ENCODE measurements around the gene DPH1.

DPH1 gene

GRCh38 chr17:1986783-1987451 is 43.0 kb upstream of the DPH1 start:
- Histone ChIP-seq H3K27ac (ENCODE audit: poor library complexity, severe bottlenecking) (no peak overlapping the region), H3K9me3 (ENCODE audit: severe bottlenecking) (no peaks in the 10 kb centered on the region), H3K4me1 (ENCODE audit: insufficient read depth, poor library complexity, severe bottlenecking) (peaks cover 13% of the 10 kb centered on the region), H3K27me3 (ENCODE audit: insufficient read depth, poor library complexity, severe bottlenecking) (no peaks in the 10 kb centered on the region), H3K4me3 (ENCODE audit: severe bottlenecking) (no peak overlapping the region), H3K36me3 (ENCODE audit: low read depth) (no peaks in the 10 kb centered on the region)
- TF ChIP-seq CTCF (IDR thresholded peaks at IDR 0.05; ENCODE audit: poor library complexity, severe bottlenecking) = no peak
- DNase-seq (ENCODE audit: low spot score) (no peak), ATAC-seq (ENCODE audit: low read depth) (no peak)

GRCh38 chr17:1989135-1989534 is 40.8 kb upstream of the DPH1 start:
- no peak for TF ChIP-seq CTCF (IDR thresholded peaks at IDR 0.05; ENCODE audit: poor library complexity, severe bottlenecking)
- Histone ChIP-seq H3K27me3 (ENCODE audit: insufficient read depth, poor library complexity, severe bottlenecking) (no peaks in the 10 kb centered on the region), H3K9me3 (ENCODE audit: severe bottlenecking) (no peaks in the 10 kb centered on the region), H3K27ac (ENCODE audit: poor library complexity, severe bottlenecking) (peak overlapping the region; percentile 90), H3K36me3 (ENCODE audit: low read depth) (no peaks in the 10 kb centered on the region), H3K4me3 (ENCODE audit: severe bottlenecking) (no peak overlapping the region), H3K4me1 (ENCODE audit: insufficient read depth, poor library complexity, severe bottlenecking) (peaks cover 11% of the 10 kb centered on the region)
- ATAC-seq (ENCODE audit: low read depth) (peak; percentile 98), DNase-seq (ENCODE audit: low spot score) (peak; percentile 84)

GRCh38 chr17:1992541-1992940 is 37.4 kb upstream of the DPH1 start:
- Histone ChIP-seq H3K27me3 (ENCODE audit: insufficient read depth, poor library complexity, severe bottlenecking) (no peaks in the 10 kb centered on the region), H3K9me3 (ENCODE audit: severe bottlenecking) (no peaks in the 10 kb centered on the region), H3K4me1 (ENCODE audit: insufficient read depth, poor library complexity, severe bottlenecking) (peaks cover 11% of the 10 kb centered on the region), H3K36me3 (ENCODE audit: low read depth) (no peaks in the 10 kb centered on the region), H3K4me3 (ENCODE audit: severe bottlenecking) (no peak overlapping the region), H3K27ac (ENCODE audit: poor library complexity, severe bottlenecking) (no peak overlapping the region)
- no peak for ATAC-seq (ENCODE audit: low read depth)
- DNase-seq (ENCODE audit: low spot score) = no peak
- no peak for TF ChIP-seq CTCF (IDR thresholded peaks at IDR 0.05; ENCODE audit: poor library complexity, severe bottlenecking)

- no peaks in the 10 kb centered on the region for H3K27me3 ChIP-seq (ENCODE audit: insufficient read depth, poor library complexity, severe bottlenecking)
- no peaks in the 10 kb centered on the region for H3K4me1 ChIP-seq (ENCODE audit: insufficient read depth, poor library complexity, severe bottlenecking)
- no peak overlapping the region for H3K27ac ChIP-seq (ENCODE audit: poor library complexity, severe bottlenecking)
- H3K4me3 ChIP-seq (ENCODE audit: severe bottlenecking) = no peak overlapping the region
- ATAC-seq (ENCODE audit: low read depth) = no peak
- DNase-seq (ENCODE audit: low spot score) = no peak
- H3K36me3 ChIP-seq (ENCODE audit: low read depth) = no peaks in the 10 kb centered on the region
- no peaks in the 10 kb centered on the region for H3K9me3 ChIP-seq (ENCODE audit: severe bottlenecking)
- TF ChIP-seq CTCF (IDR thresholded peaks at IDR 0.05; ENCODE audit: poor library complexity, severe bottlenecking) = no peak
Measured at GRCh38 chr17:1994707-1995106, 35.2 kb upstream of the DPH1 start.

- Histone ChIP-seq H3K27me3 (ENCODE audit: insufficient read depth, poor library complexity, severe bottlenecking) (no peaks in the 10 kb centered on the region), H3K9me3 (ENCODE audit: severe bottlenecking) (no peaks in the 10 kb centered on the region), H3K4me1 (ENCODE audit: insufficient read depth, poor library complexity, severe bottlenecking) (no peaks in the 10 kb centered on the region), H3K36me3 (ENCODE audit: low read depth) (no peaks in the 10 kb centered on the region), H3K4me3 (ENCODE audit: severe bottlenecking) (no peak overlapping the region), H3K27ac (ENCODE audit: poor library complexity, severe bottlenecking) (no peak overlapping the region)
- no peak for TF ChIP-seq CTCF (IDR thresholded peaks at IDR 0.05; ENCODE audit: poor library complexity, severe bottlenecking)
- no peak for DNase-seq (ENCODE audit: low spot score)
- ATAC-seq (ENCODE audit: low read depth) = no peak
Measured at GRCh38 chr17:1995321-1995892, 34.5 kb upstream of the DPH1 start.

All from RWPE2 (cell line).